ENCODE results near the gene CXCL6. TPM values are rescaled to one million over a fixed set of nuclear protein-coding genes. Genes with fewer than 3 reads are reported as not detected.

The CXCL6 gene
- polyA plus RNA-seq, 1 experiment = 0.43 TPM

GRCh38 chr4:73871511-73872310 lies 35.2 kb downstream of the CXCL6 start:
- no peak for DNase-seq (ENCODE audit: low read depth, low spot score)
- H3K27ac ChIP-seq (ENCODE audit: low read depth, low read length) = no peak overlapping the region
- TF ChIP-seq CTCF (IDR thresholded peaks at IDR 0.05; ENCODE audit: low read depth, low read length) = no peak
- H3K4me3 ChIP-seq (ENCODE audit: low read depth, low read length) = no peak overlapping the region
- ChIA-PET CTCF (no interaction called here), POLR2A (no interaction called here)
- no peaks in the 10 kb centered on the region for H3K9me3 ChIP-seq (ENCODE audit: control insufficient read depth, insufficient read depth, low read length)
- H3K27me3 ChIP-seq (ENCODE audit: control insufficient read depth, insufficient read depth, low read length) = peaks cover 10% of the 10 kb centered on the region

- CTCF ChIA-PET = no interaction called here
Measured at GRCh38 chr4:73872316-73873108, 36.0 kb downstream of the CXCL6 start.

GRCh38 chr4:73874386-73874785 lies 37.9 kb downstream of the CXCL6 start:
- DNase-seq (ENCODE audit: low read depth, low spot score) = no peak
- POLR2A ChIA-PET = no interaction called here
- H3K27ac ChIP-seq (ENCODE audit: low read depth, low read length) = no peak overlapping the region
- CTCF ChIA-PET = no interaction called here
- TF ChIP-seq CTCF (IDR thresholded peaks at IDR 0.05; ENCODE audit: low read depth, low read length) = no peak
- peaks cover 10% of the 10 kb centered on the region for H3K27me3 ChIP-seq (ENCODE audit: control insufficient read depth, insufficient read depth, low read length)
- no peaks in the 10 kb centered on the region for H3K9me3 ChIP-seq (ENCODE audit: control insufficient read depth, insufficient read depth, low read length)
- H3K4me3 ChIP-seq (ENCODE audit: low read depth, low read length) = no peak overlapping the region

More at GRCh38 chr4:73872316-73873108, 36.0 kb downstream of the CXCL6 start:
- Histone ChIP-seq H3K9me3 (ENCODE audit: control insufficient read depth, insufficient read depth, low read length) (no peaks in the 10 kb centered on the region), H3K27me3 (ENCODE audit: control insufficient read depth, insufficient read depth, low read length) (peaks cover 10% of the 10 kb centered on the region), H3K27ac (ENCODE audit: low read depth, low read length) (no peak overlapping the region), H3K4me3 (ENCODE audit: low read depth, low read length) (no peak overlapping the region)
- POLR2A ChIA-PET = no interaction called here
- no peak for TF ChIP-seq CTCF (IDR thresholded peaks at IDR 0.05; ENCODE audit: low read depth, low read length)
- no peak for DNase-seq (ENCODE audit: low read depth, low spot score)

- Histone ChIP-seq H3K4me3 (ENCODE audit: low read depth, low read length) (no peak overlapping the region), H3K9me3 (ENCODE audit: control insufficient read depth, insufficient read depth, low read length) (no peaks in the 10 kb centered on the region), H3K27me3 (ENCODE audit: control insufficient read depth, insufficient read depth, low read length) (peaks cover 10% of the 10 kb centered on the region), H3K27ac (ENCODE audit: low read depth, low read length) (no peak overlapping the region)
- no peak for TF ChIP-seq CTCF (IDR thresholded peaks at IDR 0.05; ENCODE audit: low read depth, low read length)
- DNase-seq (ENCODE audit: low read depth, low spot score) = no peak
- CTCF ChIA-PET = no interaction called here
- POLR2A ChIA-PET = no interaction called here
Measured at GRCh38 chr4:73875401-73875800, 38.9 kb downstream of the CXCL6 start.

GRCh38 chr4:73883306-73883705 lies 46.8 kb downstream of the CXCL6 start:
- Histone ChIP-seq H3K4me3 (ENCODE audit: low read depth, low read length) (no peak overlapping the region), H3K9me3 (ENCODE audit: control insufficient read depth, insufficient read depth, low read length) (no peaks in the 10 kb centered on the region), H3K27me3 (ENCODE audit: control insufficient read depth, insufficient read depth, low read length) (no peaks in the 10 kb centered on the region), H3K27ac (ENCODE audit: low read depth, low read length) (no peak overlapping the region)
- no peak for TF ChIP-seq CTCF (IDR thresholded peaks at IDR 0.05; ENCODE audit: low read depth, low read length)
- DNase-seq (ENCODE audit: low read depth, low spot score) = no peak
- CTCF ChIA-PET = no interaction called here
- POLR2A ChIA-PET = no interaction called here

All from AG04450 (cell line).